Lower leg skin (tissue), 3 donors: ENCODE results near the gene PDXP.

Experiments
- CTCF ChIP-seq, 3 donors: fragments of 450-650 bp; IDR thresholded peaks; one replicate each; pipeline ENCODE4 v1.5.1; 2016; ENCODE audit warnings: antibody characterized with exemption in 3 of 3, mild to moderate bottlenecking in 3 of 3, moderate library complexity in 2 of 3
- POLR2A ChIP-seq, 2 donors: fragments of 450-650 bp; IDR thresholded peaks; one replicate each; pipeline ENCODE4 v1.6.1; 2016 to 2017; ENCODE audit warnings: antibody characterized with exemption in 2 of 2, mild to moderate bottlenecking in 1 of 2, moderate library complexity in 1 of 2

GRCh38 chr22:37647317-37647716, 11.2 kb upstream of the PDXP start:
- TF ChIP-seq CTCF (IDR thresholded peaks at IDR 0.05) (no peak), POLR2A (IDR thresholded peaks at IDR 0.05) (no peak)
